AG04449 (cell line): ENCODE results near the gene BANF1.

Source experiments
- CTCF ChIA-PET: fragments of 350-600 bp; formaldehyde crosslinking; extraction: SDS; loops from one replicate; lab custom pipeline; 2021; ENCODE audit warnings: antibody characterized with exemption; lab: Yijun Ruan, JAX
- POLR2A ChIA-PET: fragments of 400-600, 350-600 bp; formaldehyde crosslinking; extraction: SDS; loops from one replicate; lab custom pipeline; 2020; ENCODE audit warnings: antibody characterized with exemption, inconsistent platforms; lab: Yijun Ruan, JAX
- DNase-seq: peaks from one replicate; pipeline ENCODE4 v3.0.0-alpha.2; 2010; ENCODE audit warnings: low read depth, low spot score
- H3K4me3 ChIP-seq: 2 replicates; pipeline ENCODE4 v1.5.1; 2011; ENCODE audit warnings: low read depth, mild to moderate bottlenecking, control low read depth, low read length
- CTCF ChIP-seq: IDR thresholded peaks from one replicate; pipeline ENCODE4 v1.5.1; 2011; ENCODE audit warnings: mild to moderate bottlenecking, moderate library complexity, low read length, control low read depth, inconsistent platforms; ENCODE audit not compliant: insufficient read depth; ENCODE audit errors: missing control alignments

BANF1 gene

DNA sequence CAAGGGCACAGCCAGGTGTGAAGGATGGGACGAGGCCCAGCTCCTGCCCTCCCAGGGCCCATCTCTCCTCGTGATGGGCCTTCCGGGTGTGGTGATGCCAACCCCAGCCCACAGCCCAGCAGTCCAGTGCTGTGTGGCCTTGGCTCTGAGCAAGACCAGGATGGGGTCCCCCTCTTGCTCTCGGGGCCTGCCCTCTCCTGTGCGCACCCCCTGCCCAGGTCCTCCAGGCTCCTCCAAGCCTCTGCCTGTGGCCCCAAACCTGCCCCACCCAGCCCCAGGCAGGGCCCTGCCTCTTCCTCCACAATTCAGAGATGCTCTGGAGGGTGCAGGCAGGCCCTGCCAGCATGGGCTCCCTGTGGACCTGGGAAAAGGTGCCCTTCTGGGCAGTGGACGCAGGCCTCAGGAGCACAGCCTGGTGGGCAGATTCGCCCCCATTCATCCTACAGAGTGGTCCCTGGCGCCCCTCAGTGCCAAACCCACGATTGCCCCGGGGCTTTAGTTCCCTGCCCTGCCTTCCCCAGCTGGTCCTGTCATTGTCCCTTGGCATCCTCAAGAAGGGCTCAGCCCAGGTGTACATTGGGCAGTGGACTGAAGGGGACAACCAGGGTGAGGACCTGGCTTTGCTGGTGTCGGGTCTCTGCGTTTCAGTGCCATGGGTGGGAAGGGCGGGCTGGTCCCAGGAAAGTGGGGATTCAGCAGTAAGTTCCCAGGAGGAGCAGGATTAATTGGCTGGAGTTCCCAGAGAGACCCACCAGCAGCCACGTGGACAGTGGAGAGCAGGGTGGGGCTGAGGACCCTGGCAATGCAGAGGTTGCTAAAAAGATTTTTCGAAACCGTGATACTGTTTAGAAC, 20.1 kb upstream of the BANF1 start:
- no peak for TF ChIP-seq CTCF
- ChIA-PET POLR2A (interaction anchor here (0.6 to 2.5 kb wide), 3 partner anchors 11 to 91 kb away, joined by 3 to 7 read pairs (median 4); partner anchors contain the start of gene CCDC85B), CTCF (interaction anchor here (0.8 to 44.9 kb wide), 6 partner anchors 9 to 277 kb away, joined by 3 to 1090 read pairs (median 4); partner anchors contain the start of genes CCDC85B, CTSW, EFEMP2 and FIBP)
- H3K4me3 ChIP-seq, result no peak overlapping the region
- DNase-seq, result no peak

DNA sequence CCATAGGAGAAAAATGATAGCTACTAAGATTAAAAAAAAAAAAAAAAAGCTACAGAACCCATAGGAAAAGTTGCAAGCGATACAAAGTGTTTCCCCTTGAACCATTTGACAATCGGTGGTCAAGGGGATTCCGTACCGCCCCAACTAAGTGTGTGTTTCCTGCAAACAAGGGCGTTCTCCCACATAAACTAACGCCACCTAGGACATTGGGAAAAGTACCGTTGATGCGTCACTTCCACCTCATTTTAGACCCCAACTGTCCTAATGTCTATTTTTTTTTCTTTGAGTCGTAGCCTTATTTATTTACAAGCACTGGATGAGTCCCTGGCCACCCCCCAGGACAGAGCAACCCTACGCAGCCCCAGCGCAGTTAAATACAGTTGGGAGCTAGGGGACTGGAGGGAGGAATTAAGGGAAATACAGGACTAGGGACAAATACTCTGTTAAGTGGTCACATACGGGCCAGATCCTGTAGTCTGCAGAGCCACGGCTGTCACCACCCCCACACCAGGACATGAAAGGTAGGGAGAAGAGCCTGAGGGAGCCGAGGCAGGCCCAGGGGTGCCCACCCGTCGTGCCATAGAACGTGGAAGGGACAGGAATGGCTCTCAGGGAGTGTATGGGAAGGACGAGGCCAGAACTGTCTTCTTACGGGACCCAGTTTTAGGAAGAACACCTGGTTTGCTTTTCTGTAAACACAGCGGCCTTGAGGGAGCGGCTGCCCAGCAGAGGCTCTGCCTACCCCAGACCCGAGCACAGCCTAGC, 19.3 kb upstream of the BANF1 start:
- no peak for TF ChIP-seq CTCF
- CTCF ChIA-PET, result interaction anchor here (0.8 to 44.9 kb wide), 5 partner anchors 12 to 278 kb away, joined by 3 to 1090 read pairs (median 5); partner anchors contain the start of genes CCDC85B, CTSW, EFEMP2 and FIBP
- POLR2A ChIA-PET, result interaction anchor here (0.6 to 2.5 kb wide), 4 partner anchors 11 to 123 kb away, joined by 3 to 7 read pairs (median 4); partner anchors contain the start of genes CCDC85B and MUS81
- H3K4me3 ChIP-seq, result no peak overlapping the region
- DNase-seq, result no peak

DNA sequence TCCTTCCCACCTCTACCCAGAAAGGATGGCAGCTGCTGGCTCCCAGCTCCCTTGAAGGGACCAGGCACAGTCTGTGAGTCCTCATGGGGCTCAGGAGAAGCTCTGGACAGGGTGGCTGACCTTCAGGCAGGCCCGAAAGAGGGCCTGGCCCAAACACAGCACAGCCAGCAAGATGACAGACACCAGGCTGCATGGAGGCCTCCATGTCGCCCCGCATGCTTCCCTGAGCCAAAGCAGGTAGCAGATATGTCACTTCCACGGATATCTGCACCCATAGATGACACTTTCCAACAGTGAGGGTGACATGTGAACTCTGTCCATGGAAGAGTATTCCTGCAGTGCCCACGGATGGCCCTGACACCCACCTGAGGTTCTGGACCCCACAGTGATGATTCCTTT, 18.7 kb upstream of the BANF1 start:
- no peak for TF ChIP-seq CTCF
- no peak overlapping the region for H3K4me3 ChIP-seq
- CTCF ChIA-PET, result interaction anchor here (1.9 to 44.9 kb wide), 3 partner anchors 13 to 124 kb away, joined by 5 to 1090 read pairs (median 8); partner anchors contain the start of genes CCDC85B, CTSW, EFEMP2 and FIBP
- no peak for DNase-seq
- POLR2A ChIA-PET, result interaction anchor here (1.4 kb wide), 1 partner anchor 124 kb away, joined by 4 read pairs; the partner anchor contains the start of gene MUS81

GRCh38 chr11:65987336-65987735, 15.0 kb upstream of the BANF1 start:
- no peak overlapping the region for H3K4me3 ChIP-seq
- no peak for TF ChIP-seq CTCF
- ChIA-PET CTCF (interaction anchor here (1.0 to 44.9 kb wide), 11 partner anchors 11 to 276 kb away, joined by 3 to 1090 read pairs (median 8); partner anchors contain the start of genes CCDC85B, CTSW, EFEMP2 and FIBP), POLR2A (no interaction called here)
- no peak for DNase-seq

GRCh38 chr11:65988791-65989592, 13.3 kb upstream of the BANF1 start:
- POLR2A ChIA-PET, result interaction anchor here (0.7 to 1.0 kb wide), 2 partner anchors 98 to 131 kb away, joined by 3 read pairs; partner anchors contain the start of genes CCDC85B and CFL1
- CTCF ChIA-PET, result interaction anchor here (0.6 to 44.9 kb wide), 36 partner anchors 9 to 374 kb away, joined by 3 to 1090 read pairs (median 4); partner anchors contain the start of genes CCDC85B, CTSW, EFEMP2 and FIBP

More at GRCh38 chr11:65988791-65989592, 13.3 kb upstream of the BANF1 start:
- peak; percentile 79 for DNase-seq
- TF ChIP-seq CTCF, result peak; percentile 94
- H3K4me3 ChIP-seq, result no peak overlapping the region
